Stomach (tissue), 4 donors: ENCODE measurements around the gene TNS3.

Experiments
- EP300 ChIP-seq: sonication (generic); formaldehyde crosslinking; IDR thresholded peaks from one replicate; pipeline ENCODE4 v1.6.1; 2017; ENCODE audit warnings: antibody characterized with exemption
- POLR2A ChIP-seq, 4 donors: fragments of 450-650 bp; IDR thresholded peaks; one replicate each; pipeline ENCODE4 v1.6.1; 2016; ENCODE audit warnings: antibody characterized with exemption in 4 of 4, control low read depth in 2 of 4, mild to moderate bottlenecking in 1 of 4, moderate library complexity in 1 of 4

DNA sequence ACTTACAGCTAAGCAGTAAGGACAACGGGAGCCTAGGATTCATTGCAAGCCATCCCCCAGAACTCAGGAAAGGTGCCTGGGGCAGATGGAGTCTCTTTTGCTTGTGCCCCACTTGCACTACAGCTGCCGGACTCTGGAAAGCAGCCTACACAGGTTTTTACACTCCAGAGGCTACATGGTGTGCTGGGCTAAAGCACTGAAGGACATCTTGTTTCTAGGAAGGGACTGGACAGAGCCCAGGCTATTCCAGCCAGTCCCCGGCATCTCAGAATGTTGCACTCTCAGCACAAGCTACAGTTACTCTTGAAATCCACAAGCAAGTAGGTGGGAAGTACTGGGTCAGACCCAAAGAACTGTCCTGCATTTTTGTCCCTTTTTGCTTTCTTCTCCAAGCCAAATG, 333.1 kb downstream of the TNS3 start:
- TF ChIP-seq POLR2A (IDR thresholded peaks at IDR 0.05): no peak
- TF ChIP-seq EP300: no peak
